ENCODE data around the gene NRG3. TPM values are rescaled to one million over a fixed set of nuclear protein-coding genes. Genes with fewer than 3 reads are reported as not detected.

Gene NRG3
- total RNA-seq, 4 donors from 2014 or later, result 0.54 TPM; not detected in 3

DNA sequence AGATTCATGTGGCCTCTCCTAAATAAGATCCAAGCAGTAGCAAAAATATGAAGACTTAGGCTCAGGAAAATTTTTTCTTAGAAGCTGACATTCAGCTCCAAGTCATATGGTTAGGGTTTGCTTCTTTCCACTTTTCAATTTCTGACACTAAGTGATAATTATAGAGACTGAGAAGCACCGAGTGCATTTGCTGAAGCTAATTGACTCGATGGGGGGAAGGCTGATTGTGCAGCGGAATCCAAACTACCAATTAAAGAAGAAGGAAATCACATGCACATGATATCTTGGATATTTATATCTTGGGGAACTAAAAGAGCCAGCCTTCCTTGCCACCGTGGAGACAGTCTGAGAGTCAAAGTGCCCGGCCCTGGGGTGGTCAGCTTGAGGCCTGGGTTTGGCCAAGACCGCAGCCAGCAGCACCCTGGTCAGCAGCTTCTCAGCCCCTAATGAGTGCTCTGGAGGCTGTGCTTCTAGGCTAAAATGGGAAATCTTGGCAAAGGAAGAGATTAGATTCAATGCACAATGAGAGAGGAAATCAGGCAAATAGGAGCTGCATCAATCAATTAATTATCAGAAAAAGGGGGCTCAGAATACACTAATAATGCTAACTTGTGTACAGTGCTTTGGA lies 589.3 kb downstream of the NRG3 start:
- Histone ChIP-seq H3K36me3 (no peaks in the 10 kb centered on the region), H3K27me3 (no peaks in the 10 kb centered on the region), H3K4me1 (no peaks in the 10 kb centered on the region), H3K27ac (no peak overlapping the region), H3K9me3 (no peaks in the 10 kb centered on the region), H3K4me3 (no peak overlapping the region)
- 60 to 100% methylated on average over 1 to 2 of the region's 6 CpGs for WGBS, 2 donors (ENCODE audit: low coverage in 1 of 2)
- no peak for ATAC-seq
- TF ChIP-seq, protein P1, sequence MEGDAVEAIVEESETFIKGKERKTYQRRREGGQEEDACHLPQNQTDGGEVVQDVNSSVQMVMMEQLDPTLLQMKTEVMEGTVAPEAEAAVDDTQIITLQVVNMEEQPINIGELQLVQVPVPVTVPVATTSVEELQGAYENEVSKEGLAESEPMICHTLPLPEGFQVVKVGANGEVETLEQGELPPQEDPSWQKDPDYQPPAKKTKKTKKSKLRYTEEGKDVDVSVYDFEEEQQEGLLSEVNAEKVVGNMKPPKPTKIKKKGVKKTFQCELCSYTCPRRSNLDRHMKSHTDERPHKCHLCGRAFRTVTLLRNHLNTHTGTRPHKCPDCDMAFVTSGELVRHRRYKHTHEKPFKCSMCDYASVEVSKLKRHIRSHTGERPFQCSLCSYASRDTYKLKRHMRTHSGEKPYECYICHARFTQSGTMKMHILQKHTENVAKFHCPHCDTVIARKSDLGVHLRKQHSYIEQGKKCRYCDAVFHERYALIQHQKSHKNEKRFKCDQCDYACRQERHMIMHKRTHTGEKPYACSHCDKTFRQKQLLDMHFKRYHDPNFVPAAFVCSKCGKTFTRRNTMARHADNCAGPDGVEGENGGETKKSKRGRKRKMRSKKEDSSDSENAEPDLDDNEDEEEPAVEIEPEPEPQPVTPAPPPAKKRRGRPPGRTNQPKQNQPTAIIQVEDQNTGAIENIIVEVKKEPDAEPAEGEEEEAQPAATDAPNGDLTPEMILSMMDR (IDR thresholded peaks at IDR 0.05), result no peak
- TF ChIP-seq POLR2AphosphoS5 (IDR thresholded peaks at IDR 0.05), result no peak
- TF ChIP-seq POLR2A (IDR thresholded peaks at IDR 0.05), result no peak

DNA sequence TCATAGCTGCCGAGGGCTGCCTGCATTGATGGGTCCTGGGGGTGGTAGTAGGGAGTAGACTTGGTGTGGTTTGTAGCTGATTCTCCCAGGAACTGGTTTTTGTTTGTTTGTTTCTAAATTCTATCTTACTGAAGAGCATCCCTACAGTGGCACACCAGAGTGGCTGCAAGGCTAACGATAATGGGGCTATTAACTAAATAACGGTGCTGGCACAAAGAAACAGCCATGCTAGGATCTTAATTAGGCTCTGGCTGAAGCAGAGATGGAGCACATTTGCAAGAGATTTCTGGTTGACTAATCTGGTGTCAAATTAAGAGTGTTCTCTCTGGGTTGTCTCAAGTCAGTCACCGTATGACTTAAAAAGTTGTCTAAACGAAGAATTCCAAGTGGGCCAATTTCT lies 590.0 kb downstream of the NRG3 start:
- ATAC-seq, result no peak
- Histone ChIP-seq H3K27ac (no peak overlapping the region), H3K27me3 (no peaks in the 10 kb centered on the region), H3K4me3 (no peak overlapping the region), H3K4me1 (no peaks in the 10 kb centered on the region), H3K9me3 (no peaks in the 10 kb centered on the region), H3K36me3 (no peaks in the 10 kb centered on the region)
- TF ChIP-seq EP300 (IDR thresholded peaks at IDR 0.05), result no peak
- TF ChIP-seq, protein P1 (IDR thresholded peaks at IDR 0.05), result no peak
- TF ChIP-seq POLR2AphosphoS5 (IDR thresholded peaks at IDR 0.05), result no peak
- no peak for TF ChIP-seq POLR2A (IDR thresholded peaks at IDR 0.05)
- 53 to 70% methylated on average over 3 to 4 of the region's 5 CpGs for WGBS, 2 donors (ENCODE audit: low coverage in 1 of 2)

DNA sequence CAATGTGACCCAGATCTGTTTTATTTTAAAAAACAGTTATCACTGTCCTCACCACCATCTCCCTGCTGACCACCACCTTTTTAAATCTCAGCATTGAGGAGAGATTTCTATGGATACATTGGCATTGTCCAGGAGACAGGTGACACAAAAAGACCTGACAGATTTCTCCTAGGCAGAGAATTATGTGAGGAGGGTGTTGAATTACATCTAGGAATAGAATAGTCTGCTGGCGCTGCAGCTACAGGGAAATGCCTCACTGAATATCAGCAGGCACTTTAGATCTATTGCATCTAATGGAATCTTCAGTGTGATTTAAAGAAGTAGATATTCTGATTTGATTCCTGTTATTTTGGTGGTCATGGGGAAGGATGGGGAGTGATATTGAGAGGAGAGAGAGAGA lies 593.5 kb downstream of the NRG3 start:
- Histone ChIP-seq H3K36me3 (no peaks in the 10 kb centered on the region), H3K9me3 (no peaks in the 10 kb centered on the region), H3K4me3 (no peak overlapping the region), H3K4me1 (no peaks in the 10 kb centered on the region), H3K27ac (no peak overlapping the region), H3K27me3 (peaks cover 6% of the 10 kb centered on the region)
- ATAC-seq, result no peak
- TF ChIP-seq, protein P1 (IDR thresholded peaks at IDR 0.05), result no peak
- TF ChIP-seq POLR2AphosphoS5 (IDR thresholded peaks at IDR 0.05) (no peak), POLR2A (IDR thresholded peaks at IDR 0.05) (no peak), EP300 (IDR thresholded peaks at IDR 0.05) (no peak)
- WGBS, 2 donors (ENCODE audit: low coverage in 1 of 2), result 55 to 88% methylated on average over 1 of the region's 1 CpG

DNA sequence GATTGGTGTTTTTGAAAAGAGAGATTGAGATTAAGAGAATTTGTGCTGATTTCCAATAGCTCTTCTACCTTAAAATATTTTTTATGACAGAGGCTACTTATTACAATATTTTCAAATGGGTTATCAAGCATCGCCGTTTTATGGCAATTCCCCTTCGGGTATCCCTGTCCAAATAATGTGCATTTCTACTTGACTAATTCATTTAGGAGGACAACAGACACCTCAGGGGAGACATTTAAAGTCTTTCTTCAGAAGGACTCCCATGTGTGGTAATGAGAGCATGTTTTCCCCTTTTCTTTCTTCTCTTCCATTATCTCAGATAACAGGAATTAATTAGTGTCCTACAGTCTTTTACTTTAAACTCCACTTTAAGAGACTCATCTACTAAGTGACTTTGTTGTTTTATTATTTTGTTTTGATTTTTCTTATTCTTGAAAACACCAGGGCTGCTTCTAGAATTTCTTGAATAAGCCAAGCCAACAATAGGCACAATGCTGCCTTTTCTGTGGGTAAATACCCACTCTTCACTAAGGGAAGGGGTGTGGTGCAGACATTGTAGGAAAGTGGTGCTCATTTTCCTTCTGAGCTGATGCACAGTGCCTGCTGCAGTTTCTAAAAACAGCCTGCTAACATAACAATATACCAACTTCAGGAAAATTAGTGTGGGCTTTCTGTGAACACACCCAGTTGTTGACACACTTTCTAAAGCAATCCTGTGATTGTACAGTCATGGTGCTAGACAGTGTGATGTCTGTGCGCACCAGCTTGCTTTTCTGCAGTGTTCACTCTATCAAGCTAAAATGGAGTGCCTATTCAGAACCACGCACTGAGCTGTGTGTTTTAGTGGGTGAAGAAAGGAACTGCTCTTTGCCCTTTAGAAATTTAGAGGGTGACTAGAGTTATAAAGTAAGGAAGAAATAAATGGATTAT lies 597.7 kb downstream of the NRG3 start:
- WGBS, 2 donors (ENCODE audit: low coverage in 1 of 2), result 84 to 91% methylated on average over 4 to 5 of the region's 5 CpGs
- Histone ChIP-seq H3K9me3 (no peaks in the 10 kb centered on the region), H3K27ac (no peak overlapping the region)

More for the DNA sequence above, 597.7 kb downstream of the NRG3 start:
- H3K4me3 ChIP-seq, result no peak overlapping the region
- no peaks in the 10 kb centered on the region for H3K4me1 ChIP-seq
- no peaks in the 10 kb centered on the region for H3K36me3 ChIP-seq
- TF ChIP-seq POLR2A (IDR thresholded peaks at IDR 0.05) (no peak), EP300 (IDR thresholded peaks at IDR 0.05) (no peak), POLR2AphosphoS5 (IDR thresholded peaks at IDR 0.05) (no peak)
- TF ChIP-seq, protein P1 (IDR thresholded peaks at IDR 0.05), result no peak
- ATAC-seq, result no peak
- H3K27me3 ChIP-seq, result peaks cover 6% of the 10 kb centered on the region

Data from gastroesophageal sphincter (tissue), 4 donors.